Neural cell (in vitro differentiated cells): ENCODE data around the gene ADGRD2. TPM values are rescaled to one million over a fixed set of nuclear protein-coding genes. Genes with fewer than 3 reads are reported as not detected.

Experiments used
- H2AFZ ChIP-seq: fragments of 200-600, 300-800 bp; sonication (generic), shearing (Covaris generic); 2 replicates; pipeline ENCODE4 v1.6.0; 2014; ENCODE audit warnings: low read depth, mild to moderate bottlenecking, antibody characterized with exemption, low read length, moderate library complexity
- H3F3A ChIP-seq: fragments of 200-600 bp; shearing (Covaris generic); 2 replicates; pipeline ENCODE4 v1.6.1; 2016; ENCODE audit warnings: mild to moderate bottlenecking, moderate library complexity, mixed read lengths, antibody characterized with exemption, low read length; ENCODE audit not compliant: insufficient read depth, poor library complexity, severe bottlenecking
- H3K27ac ChIP-seq: fragments of 200-600, 300-800 bp; sonication (generic), shearing (Covaris generic); 2 replicates; pipeline ENCODE4 v1.5.1; 2014; ENCODE audit warnings: mild to moderate bottlenecking, low read length, moderate library complexity
- H3K27me3 ChIP-seq: fragments of 300-800, 200-600 bp; sonication (generic), shearing (Covaris generic); 2 replicates; pipeline ENCODE4 v1.6.0; 2014; ENCODE audit warnings: mild to moderate bottlenecking, low read depth, low read length, moderate library complexity; ENCODE audit not compliant: insufficient read depth
- H3K36me3 ChIP-seq: fragments of 300-800, 200-600 bp; sonication (generic), shearing (Covaris generic); 2 replicates; pipeline ENCODE4 v1.5.1; 2014; ENCODE audit warnings: mild to moderate bottlenecking, antibody characterized with exemption, low read length, moderate library complexity; ENCODE audit not compliant: insufficient read depth
- H3K4me2 ChIP-seq: fragments of 300-800, 200-600 bp; sonication (generic), shearing (Covaris generic); 2 replicates; pipeline ENCODE4 v1.6.0; 2014; ENCODE audit warnings: mild to moderate bottlenecking, low read length
- H3K4me3 ChIP-seq: fragments of 300-800, 200-600 bp; sonication (generic), shearing (Covaris generic); 2 replicates; pipeline ENCODE4 v1.5.1; 2014; ENCODE audit warnings: mild to moderate bottlenecking, low read length, moderate library complexity
- H3K79me2 ChIP-seq: fragments of 200-600 bp; shearing (Covaris generic); replicated peaks from 2 replicates; pipeline ENCODE4 v1.6.0; 2014; ENCODE audit warnings: mild to moderate bottlenecking, low read length, moderate library complexity; ENCODE audit not compliant: insufficient read depth
- H3K9ac ChIP-seq: fragments of 300-800, 200-600 bp; sonication (generic), shearing (Covaris generic); 2 replicates; pipeline ENCODE4 v1.6.1; 2016; ENCODE audit warnings: mild to moderate bottlenecking, low read length, mixed read lengths
- H3K9me2 ChIP-seq: fragments of 200-600 bp; shearing (Covaris generic); 2 replicates; pipeline ENCODE4 v1.6.1; 2016; ENCODE audit warnings: mild to moderate bottlenecking, low read length, mixed read lengths; ENCODE audit not compliant: insufficient read depth
- H3K9me3 ChIP-seq: fragments of 200-600, 300-800 bp; sonication (generic), shearing (Covaris generic); 2 replicates; pipeline ENCODE4 v1.6.1; 2016; ENCODE audit warnings: mild to moderate bottlenecking, mixed run types, low read length, moderate library complexity, mixed read lengths
- H4K20me1 ChIP-seq: fragments of 200-600 bp; shearing (Covaris generic); 2 replicates; pipeline ENCODE4 v1.6.1; 2016; ENCODE audit warnings: mild to moderate bottlenecking, mixed run types; ENCODE audit not compliant: insufficient read depth
- CTCF ChIP-seq: fragments of 450-650 bp; IDR thresholded peaks from 2 replicates; pipeline ENCODE4 v1.5.1; 2014; ENCODE audit warnings: antibody characterized with exemption, mild to moderate bottlenecking, moderate library complexity; ENCODE audit not compliant: poor library complexity, severe bottlenecking
- EP300 ChIP-seq: fragments of 450-650 bp; conservative IDR thresholded peaks from 2 replicates; pipeline ENCODE4 v1.6.1; 2014; ENCODE audit warnings: antibody characterized with exemption, mild to moderate bottlenecking, moderate library complexity; ENCODE audit not compliant: poor library complexity, severe bottlenecking
- EZH2 ChIP-seq: fragments of 200-600, 300-800 bp; shearing (Covaris generic), sonication (generic); IDR thresholded peaks from 2 replicates; pipeline ENCODE4 v1.6.1; 2014; ENCODE audit warnings: antibody characterized with exemption, low read length, borderline replicate concordance, mild to moderate bottlenecking; ENCODE audit not compliant: insufficient read depth, poor library complexity, severe bottlenecking
- MXI1 ChIP-seq: fragments of 450-650 bp; conservative IDR thresholded peaks from 2 replicates; pipeline ENCODE4 v1.6.1; 2014; ENCODE audit warnings: antibody characterized with exemption, mild to moderate bottlenecking; ENCODE audit not compliant: poor library complexity, severe bottlenecking
- POLR2AphosphoS5 ChIP-seq: IDR thresholded peaks from 2 replicates; pipeline ENCODE4 v1.6.1; 2012
- RAD21 ChIP-seq: fragments of 450-650 bp; conservative IDR thresholded peaks from 2 replicates; pipeline ENCODE4 v1.6.1; 2014; ENCODE audit warnings: antibody characterized with exemption, mild to moderate bottlenecking, moderate library complexity
- REST ChIP-seq: IDR thresholded peaks from 2 replicates; pipeline ENCODE4 v1.6.1; 2012; ENCODE audit warnings: borderline replicate concordance
- SMC3 ChIP-seq: fragments of 450-650 bp; conservative IDR thresholded peaks from 2 replicates; pipeline ENCODE4 v1.6.1; 2014; ENCODE audit warnings: antibody characterized with exemption, mild to moderate bottlenecking, moderate library complexity; ENCODE audit not compliant: poor library complexity
- TAF1 ChIP-seq: IDR thresholded peaks from 2 replicates; pipeline ENCODE4 v1.6.1; 2012; ENCODE audit warnings: low read depth
- polyA plus RNA-seq: library from polyadenylated mRNA; depleted of rRNA; stranded (reverse); fragments of >200 nt; gene quantifications from 2 replicates; pipeline ENCODE4 v1.2.3, GENCODE V29; 2014

ADGRD2 gene
- polyA plus RNA-seq, 1 donor from 2014 or later, result not detected

- Histone ChIP-seq H3F3A (no peaks in the 10 kb centered on the region), H3K9ac (no peak overlapping the region), H3K36me3 (no peaks in the 10 kb centered on the region), H2AFZ (no peak overlapping the region), H3K9me2 (no peaks in the 10 kb centered on the region), H3K27ac (no peak overlapping the region), H3K27me3 (peaks cover 19% of the 10 kb centered on the region), H4K20me1 (no peaks in the 10 kb centered on the region), H3K9me3 (no peaks in the 10 kb centered on the region), H3K4me2 (no peak overlapping the region), H3K4me3 (no peak overlapping the region), H3K79me2 (no peaks in the 10 kb centered on the region)
- no peak for TF ChIP-seq TAF1
- no peak for TF ChIP-seq SMC3
- TF ChIP-seq REST, result no peak
- no peak for TF ChIP-seq RAD21
- no peak for TF ChIP-seq EP300
- TF ChIP-seq EZH2, result no peak
- no peak for TF ChIP-seq CTCF
- no peak for TF ChIP-seq MXI1
- no peak for TF ChIP-seq POLR2AphosphoS5
Measured at GRCh38 chr9:124497441-124497840, 47.2 kb downstream of the ADGRD2 start.

GRCh38 chr9:124498040-124498439 is 47.8 kb downstream of the ADGRD2 start:
- no peak overlapping the region for H3K9ac ChIP-seq
- H3K27ac ChIP-seq, result no peak overlapping the region
- H3K79me2 ChIP-seq, result no peaks in the 10 kb centered on the region
- no peaks in the 10 kb centered on the region for H3K9me3 ChIP-seq
- no peaks in the 10 kb centered on the region for H3K9me2 ChIP-seq
- peaks cover 25% of the 10 kb centered on the region for H3K27me3 ChIP-seq
- TF ChIP-seq EP300 (no peak), CTCF (no peak), REST (no peak), RAD21 (no peak), POLR2AphosphoS5 (no peak), MXI1 (no peak), TAF1 (no peak), EZH2 (no peak), SMC3 (no peak)
- H2AFZ ChIP-seq, result no peak overlapping the region
- no peak overlapping the region for H3K4me2 ChIP-seq
- H4K20me1 ChIP-seq, result no peaks in the 10 kb centered on the region
- no peaks in the 10 kb centered on the region for H3K36me3 ChIP-seq
- H3F3A ChIP-seq, result no peaks in the 10 kb centered on the region
- H3K4me3 ChIP-seq, result no peak overlapping the region
